NT2/D1 (cell line): ENCODE data around the gene JARID2.

ENCODE experiments used
- DNase-seq: peaks from one replicate; pipeline ENCODE4 v3.0.0-alpha.2; 2011; ENCODE audit warnings: low read depth, low spot score
- H3K27me3 ChIP-seq: 2 replicates; pipeline ENCODE4 v1.6.0; 2011; ENCODE audit warnings: mild to moderate bottlenecking; ENCODE audit not compliant: insufficient read length, insufficient read depth
- H3K36me3 ChIP-seq: 2 replicates; pipeline ENCODE4 v1.6.1; 2011; ENCODE audit warnings: mild to moderate bottlenecking, low read length, mixed read lengths; ENCODE audit not compliant: insufficient read depth, insufficient read length
- H3K4me1 ChIP-seq: 2 replicates; pipeline ENCODE4 v1.5.1; 2011; ENCODE audit not compliant: insufficient read depth, insufficient read length
- H3K4me3 ChIP-seq: 2 replicates; pipeline ENCODE4 v1.5.1; 2011; ENCODE audit warnings: low read depth; ENCODE audit not compliant: insufficient read length
- H3K9ac ChIP-seq: 2 replicates; pipeline ENCODE4 v1.6.0; 2011; ENCODE audit warnings: low read depth; ENCODE audit not compliant: insufficient read length
- H3K9me3 ChIP-seq: 2 replicates; pipeline ENCODE4 v1.5.1; 2011; ENCODE audit warnings: mild to moderate bottlenecking, low read length; ENCODE audit not compliant: insufficient read depth
- SUZ12 ChIP-seq: IDR thresholded peaks from 2 replicates; pipeline ENCODE4 v1.6.1; 2011; ENCODE audit not compliant: insufficient read length, insufficient read depth; ENCODE audit errors: extremely low read depth
- YY1 ChIP-seq: IDR thresholded peaks from 2 replicates; pipeline ENCODE4 v1.6.1; 2011; ENCODE audit not compliant: insufficient read length, insufficient read depth
- ZNF274 ChIP-seq: IDR thresholded peaks from 2 replicates; pipeline ENCODE4 v1.6.1; 2011; ENCODE audit warnings: mild to moderate bottlenecking, low read depth, low read length

JARID2 gene

DNA sequence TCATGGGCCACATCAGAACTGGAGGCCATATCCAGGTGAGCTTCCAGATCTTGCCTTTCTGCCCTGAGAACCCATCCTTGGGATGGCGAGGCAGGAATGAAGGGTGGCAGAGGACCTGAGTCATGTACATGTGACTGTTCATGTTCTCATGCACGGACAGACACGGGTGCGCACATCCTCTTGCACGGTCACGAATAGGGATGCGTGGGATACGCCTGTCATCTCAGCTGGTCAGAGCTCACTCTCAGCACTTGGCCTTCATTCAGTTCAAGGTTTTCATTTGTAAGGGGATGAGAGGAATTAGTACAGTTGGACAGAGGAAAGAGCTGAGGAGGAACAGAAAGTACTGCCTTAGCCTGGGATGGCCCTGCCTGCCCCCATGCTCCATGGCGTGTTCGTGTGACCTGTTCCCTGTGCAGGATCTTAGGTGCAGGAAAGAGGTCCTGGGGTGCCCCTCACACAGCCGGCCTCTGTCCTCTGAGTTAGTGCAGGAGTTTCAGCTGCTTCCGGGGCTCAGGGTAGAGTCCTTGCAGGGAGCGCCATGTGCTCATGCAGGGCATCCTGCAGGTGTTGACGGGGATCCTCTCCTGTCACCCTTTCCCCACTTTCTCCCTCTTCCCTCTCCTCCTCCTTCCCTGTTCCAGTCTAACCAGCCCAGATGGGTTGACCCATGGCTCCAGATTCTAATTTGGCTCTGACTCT is 243.5 kb downstream of the JARID2 start:
- Histone ChIP-seq H3K4me1 (peaks cover 6% of the 10 kb centered on the region), H3K27me3 (no peaks in the 10 kb centered on the region), H3K9me3 (no peaks in the 10 kb centered on the region), H3K9ac (no peak overlapping the region), H3K4me3 (no peak overlapping the region), H3K36me3 (peaks cover 34% of the 10 kb centered on the region)
- no peak for TF ChIP-seq ZNF274
- TF ChIP-seq YY1 = no peak
- TF ChIP-seq SUZ12 = no peak
- no peak for DNase-seq

DNA sequence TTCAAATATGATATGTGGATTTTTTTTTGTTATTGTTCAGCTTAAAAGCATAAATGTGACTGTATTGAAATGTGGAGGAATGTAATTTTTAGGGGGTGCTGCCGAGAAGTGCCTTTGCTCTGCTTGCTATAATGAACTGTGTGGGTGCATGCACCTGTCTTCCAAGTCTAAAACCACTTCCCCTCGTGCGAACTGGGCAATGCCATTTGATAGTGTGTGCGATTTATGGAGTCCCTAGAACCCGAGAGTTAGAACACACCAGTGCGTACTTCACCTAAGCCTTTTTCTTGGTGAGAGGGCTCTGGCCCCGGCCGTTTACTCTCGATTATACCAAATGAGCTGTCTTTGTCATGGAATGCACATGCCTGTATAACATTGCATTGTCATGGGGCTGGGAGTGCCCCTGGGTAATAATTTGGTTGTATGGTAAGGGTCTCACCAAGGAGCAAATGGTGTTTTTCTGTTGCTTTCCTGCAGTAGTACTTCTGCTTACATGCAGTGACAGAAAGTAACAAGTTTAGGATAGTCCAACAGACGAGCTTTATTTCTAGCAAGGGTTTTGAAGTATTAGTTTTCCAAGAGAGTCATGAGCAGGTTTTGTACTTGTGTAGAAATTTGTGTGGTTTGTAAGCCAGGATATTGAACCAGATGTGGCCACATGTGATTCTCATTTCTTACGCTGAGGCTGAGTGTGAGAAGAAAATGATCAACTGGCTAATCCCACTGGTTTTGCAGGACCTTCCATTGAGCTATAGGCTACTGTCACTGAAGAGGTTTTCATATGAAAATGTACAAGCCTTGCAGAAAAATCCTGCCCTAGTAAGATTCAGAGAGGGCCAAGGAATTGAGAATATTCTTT is 244.6 kb downstream of the JARID2 start:
- peaks cover 6% of the 10 kb centered on the region for H3K4me1 ChIP-seq
- H3K9ac ChIP-seq = no peak overlapping the region
- no peak overlapping the region for H3K4me3 ChIP-seq
- H3K9me3 ChIP-seq = no peaks in the 10 kb centered on the region
- TF ChIP-seq ZNF274 (no peak), YY1 (no peak), SUZ12 (no peak)
- H3K27me3 ChIP-seq = no peaks in the 10 kb centered on the region
- peaks cover 41% of the 10 kb centered on the region for H3K36me3 ChIP-seq
- DNase-seq = no peak

DNA sequence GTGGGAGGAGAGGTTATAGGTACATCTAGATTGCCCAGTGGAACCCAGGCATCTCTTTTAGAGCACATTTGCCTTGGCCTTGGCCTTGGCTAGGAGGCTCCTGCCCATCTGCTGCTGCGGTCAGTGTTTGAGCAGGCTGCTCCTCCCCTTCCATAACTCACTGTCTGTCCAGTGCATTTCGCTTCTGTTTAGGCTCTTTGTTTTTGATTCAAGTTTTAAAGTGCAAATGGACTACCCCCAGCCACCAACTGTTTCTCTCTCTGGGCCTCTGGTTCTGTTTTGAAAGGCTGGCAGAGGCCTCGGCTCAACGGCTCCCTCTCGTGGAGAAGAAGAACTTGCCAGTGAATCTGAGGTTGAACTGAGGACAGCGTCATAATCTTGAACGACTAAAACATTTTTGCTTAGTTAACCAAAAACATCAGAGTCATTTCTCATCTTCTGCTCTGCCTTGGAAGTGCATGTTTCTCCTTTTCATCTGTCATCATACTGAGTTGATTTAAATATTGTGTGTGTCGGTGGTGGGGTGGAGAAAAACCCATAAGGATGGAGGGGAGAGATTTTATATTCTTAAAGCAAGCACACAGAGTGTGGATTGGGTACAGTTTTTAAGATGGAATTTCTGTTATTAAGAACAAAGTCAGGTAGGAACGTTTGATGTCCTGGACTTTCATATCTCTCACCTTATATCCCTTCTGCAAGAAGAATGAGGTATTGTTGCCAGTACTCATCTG is 245.6 kb downstream of the JARID2 start:
- no peak for TF ChIP-seq SUZ12
- TF ChIP-seq ZNF274 = no peak
- no peak for TF ChIP-seq YY1
- peaks cover 6% of the 10 kb centered on the region for H3K4me1 ChIP-seq
- H3K9ac ChIP-seq = no peak overlapping the region

DNA sequence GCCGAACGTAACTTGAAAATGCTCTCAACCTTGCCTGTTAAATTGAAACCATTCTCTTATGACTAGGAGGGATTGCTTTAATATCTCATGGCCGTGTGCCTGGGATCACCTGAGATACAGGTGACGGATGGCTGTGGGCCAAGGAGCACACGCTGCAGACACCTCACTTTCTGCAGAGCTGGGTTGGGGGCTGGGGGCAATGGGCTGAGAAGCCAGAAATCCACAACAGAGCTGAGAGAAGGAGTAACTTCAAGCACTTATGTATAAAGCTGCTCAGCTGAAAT is 246.1 kb downstream of the JARID2 start:
- Histone ChIP-seq H3K4me1 (peaks cover 6% of the 10 kb centered on the region), H3K9ac (no peak overlapping the region), H3K36me3 (peaks cover 54% of the 10 kb centered on the region), H3K9me3 (no peaks in the 10 kb centered on the region), H3K27me3 (no peaks in the 10 kb centered on the region), H3K4me3 (no peak overlapping the region)
- no peak for DNase-seq
- TF ChIP-seq ZNF274 (no peak), SUZ12 (no peak), YY1 (no peak)

More for the DNA sequence above, 245.6 kb downstream of the JARID2 start:
- Histone ChIP-seq H3K9me3 (no peaks in the 10 kb centered on the region), H3K36me3 (peaks cover 50% of the 10 kb centered on the region), H3K27me3 (no peaks in the 10 kb centered on the region), H3K4me3 (no peak overlapping the region)
- DNase-seq = no peak

DNA sequence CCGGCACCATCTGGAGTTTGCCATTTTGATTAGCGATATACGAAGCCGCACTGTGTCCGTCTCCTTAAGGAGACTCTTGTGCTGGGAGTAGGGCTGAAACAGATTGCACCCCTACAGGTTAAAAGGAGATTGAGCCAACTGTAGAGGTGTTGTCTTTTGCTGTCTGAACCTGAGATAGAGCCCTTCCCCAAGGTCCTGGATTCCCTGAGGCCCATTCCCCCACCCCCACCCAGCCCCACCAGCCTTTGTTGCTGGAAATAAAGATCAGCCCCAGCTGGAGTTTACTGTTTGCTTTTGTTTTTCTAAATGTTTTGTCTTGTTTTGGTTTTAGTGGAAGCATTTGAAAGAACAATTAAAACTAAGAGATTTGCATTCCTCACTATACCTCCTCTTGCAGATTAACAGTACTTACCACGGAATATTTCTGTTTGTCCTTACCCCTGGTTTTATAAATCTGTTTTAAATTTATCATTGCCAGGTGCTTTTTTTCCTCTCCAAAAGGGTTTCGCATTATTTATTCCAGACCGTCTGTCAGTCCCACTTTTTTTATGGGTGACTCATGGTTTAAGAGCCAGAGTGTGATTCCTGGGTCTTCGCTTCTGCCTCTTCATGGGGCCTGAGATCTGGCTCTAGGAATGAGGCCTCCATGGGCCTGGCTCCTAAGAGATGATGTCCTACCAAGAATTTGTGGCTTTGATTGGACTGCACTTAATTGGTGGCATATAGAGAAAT is 247.7 kb downstream of the JARID2 start:
- Histone ChIP-seq H3K36me3 (peaks cover 49% of the 10 kb centered on the region), H3K4me1 (peaks cover 6% of the 10 kb centered on the region), H3K4me3 (no peak overlapping the region)

DNA sequence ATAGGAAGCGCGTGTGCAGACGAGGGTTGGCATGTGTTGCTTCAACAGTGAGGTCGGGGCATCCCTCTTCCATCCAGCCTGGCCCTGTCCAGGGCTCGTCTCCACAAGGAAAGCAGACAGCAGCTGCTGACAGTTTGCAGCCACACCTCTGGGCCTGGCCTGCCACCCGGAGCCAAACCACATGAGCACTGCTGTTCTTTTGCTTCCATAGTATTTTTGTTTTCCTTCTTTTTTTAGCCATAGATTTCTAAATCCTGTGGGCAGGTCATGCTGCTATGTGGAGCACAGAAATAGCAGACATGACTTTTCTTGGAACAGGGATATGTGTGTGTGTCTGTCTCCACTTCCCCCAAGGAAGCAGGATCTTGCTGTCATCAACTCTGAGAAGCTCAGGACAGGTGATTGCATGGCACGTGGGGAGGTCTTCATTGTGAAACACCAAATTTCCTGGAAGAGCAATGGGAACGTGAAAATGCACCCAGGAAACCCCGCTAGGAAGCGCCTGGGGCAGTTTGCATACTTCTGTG is 249.6 kb downstream of the JARID2 start:
- Histone ChIP-seq H3K4me1 (peaks cover 6% of the 10 kb centered on the region), H3K36me3 (peaks cover 47% of the 10 kb centered on the region), H3K9me3 (no peaks in the 10 kb centered on the region), H3K27me3 (no peaks in the 10 kb centered on the region), H3K4me3 (no peak overlapping the region), H3K9ac (no peak overlapping the region)
- DNase-seq = no peak
- no peak for TF ChIP-seq ZNF274

More for the DNA sequence above, 247.7 kb downstream of the JARID2 start:
- H3K27me3 ChIP-seq = no peaks in the 10 kb centered on the region
- peak; percentile 58 for DNase-seq
- H3K9me3 ChIP-seq = no peaks in the 10 kb centered on the region
- H3K9ac ChIP-seq = no peak overlapping the region
- TF ChIP-seq SUZ12 = no peak
- no peak for TF ChIP-seq YY1
- no peak for TF ChIP-seq ZNF274
